Uterus (tissue), 2 donors: ENCODE data around the gene IRF2BP1.

Experiments
- POLR2A ChIP-seq, 2 donors: fragments of 450-650 bp; IDR thresholded peaks; one replicate each; pipeline ENCODE4 v1.6.1; 2016; ENCODE audit warnings: antibody characterized with exemption in 2 of 2, mild to moderate bottlenecking in 1 of 2, moderate library complexity in 1 of 2
- TF ChIP-seq, protein P1 (sequence below), 4 experiments: fragments of 200-600 bp in 2 of 4; fragments of 450-650 bp in 2 of 4; sonication (generic) in 2 of 4; IDR thresholded peaks; one replicate each; pipeline ENCODE4 v1.5.1; 2016 to 2019; ENCODE audit warnings: antibody characterized with exemption in 4 of 4, mild to moderate bottlenecking in 2 of 4, moderate library complexity in 1 of 4

- TF ChIP-seq, protein P1, sequence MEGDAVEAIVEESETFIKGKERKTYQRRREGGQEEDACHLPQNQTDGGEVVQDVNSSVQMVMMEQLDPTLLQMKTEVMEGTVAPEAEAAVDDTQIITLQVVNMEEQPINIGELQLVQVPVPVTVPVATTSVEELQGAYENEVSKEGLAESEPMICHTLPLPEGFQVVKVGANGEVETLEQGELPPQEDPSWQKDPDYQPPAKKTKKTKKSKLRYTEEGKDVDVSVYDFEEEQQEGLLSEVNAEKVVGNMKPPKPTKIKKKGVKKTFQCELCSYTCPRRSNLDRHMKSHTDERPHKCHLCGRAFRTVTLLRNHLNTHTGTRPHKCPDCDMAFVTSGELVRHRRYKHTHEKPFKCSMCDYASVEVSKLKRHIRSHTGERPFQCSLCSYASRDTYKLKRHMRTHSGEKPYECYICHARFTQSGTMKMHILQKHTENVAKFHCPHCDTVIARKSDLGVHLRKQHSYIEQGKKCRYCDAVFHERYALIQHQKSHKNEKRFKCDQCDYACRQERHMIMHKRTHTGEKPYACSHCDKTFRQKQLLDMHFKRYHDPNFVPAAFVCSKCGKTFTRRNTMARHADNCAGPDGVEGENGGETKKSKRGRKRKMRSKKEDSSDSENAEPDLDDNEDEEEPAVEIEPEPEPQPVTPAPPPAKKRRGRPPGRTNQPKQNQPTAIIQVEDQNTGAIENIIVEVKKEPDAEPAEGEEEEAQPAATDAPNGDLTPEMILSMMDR (IDR thresholded peaks at IDR 0.05) = no peak
- TF ChIP-seq POLR2A (IDR thresholded peaks at IDR 0.05) = no peak
These were observed 9.3 kb downstream of the IRF2BP1 start for GRCh38 chr19:45876411-45877197.
